Naive thymus-derived CD4-positive, alpha-beta T cell (primary cell): Measurements from ENCODE around the gene SUCNR1. TPM values are rescaled to one million over a fixed set of nuclear protein-coding genes. Genes with fewer than 3 reads are reported as not detected.
"Not testable (repeated sequence)": the region's sequence is repeated elsewhere in the genome, so short reads cannot be mapped to it uniquely, and the experiment has no call there.

Source experiments
- ATAC-seq: fragments of 150-1000 bp; cut with Tn5 transposase; 2 replicates; pipeline ENCODE4 v1.10.0; 2021; ENCODE audit warnings: mild to moderate bottlenecking, moderate library complexity
- CTCF ChIA-PET: fragments of 350-600 bp; sonication (Branson Sonifier 250); formaldehyde crosslinking; loops from one replicate; lab custom pipeline; 2021; ENCODE audit warnings: antibody characterized with exemption; lab: Charles Lee
- POLR2A ChIA-PET: fragments of 350-600 bp; sonication (Branson Sonifier 250); formaldehyde crosslinking; loops from one replicate; lab custom pipeline; 2021; ENCODE audit warnings: antibody characterized with exemption, inconsistent platforms; lab: Charles Lee
- DNase-seq, 9 donors: peaks; one replicate each; pipeline versions ENCODE4 v3.0.0 to v3.0.0-alpha.2; 2020 to 2022; ENCODE audit warnings: mixed read lengths in 1 of 9
- H3K27ac ChIP-seq: one replicate; pipeline ENCODE4 v1.7.0; 2013; ENCODE audit warnings: mild to moderate bottlenecking, low read depth, low read length, moderate library complexity
- H3K27me3 ChIP-seq, 2 donors: one replicate each; pipeline ENCODE4 v1.7.0; 2013; ENCODE audit warnings: low read length in 2 of 2, mild to moderate bottlenecking in 2 of 2, moderate library complexity in 2 of 2; ENCODE audit not compliant: control insufficient read depth in 2 of 2, insufficient read depth in 2 of 2
- H3K36me3 ChIP-seq, 3 experiments: 1 replicate in 2 of 3; 2 replicates in 1 of 3; pipeline ENCODE4 v1.7.0; 2013; ENCODE audit warnings: low read length in 3 of 3, mild to moderate bottlenecking in 3 of 3, moderate library complexity in 1 of 3; ENCODE audit not compliant: insufficient read depth in 3 of 3, control insufficient read depth in 2 of 3
- H3K4me1 ChIP-seq, 2 donors: one replicate each; pipeline ENCODE4 v1.7.0; 2013; ENCODE audit warnings: low read length in 2 of 2, mild to moderate bottlenecking in 2 of 2, moderate library complexity in 1 of 2; ENCODE audit not compliant: control insufficient read depth in 2 of 2, insufficient read depth in 2 of 2
- H3K4me3 ChIP-seq: 2 replicates; pipeline ENCODE4 v1.7.0; 2013; ENCODE audit warnings: mild to moderate bottlenecking, low read length
- H3K9me3 ChIP-seq, 3 experiments: 1 replicate in 2 of 3; 2 replicates in 1 of 3; pipeline ENCODE4 v1.7.0; 2013; ENCODE audit warnings: low read length in 3 of 3; ENCODE audit not compliant: control insufficient read depth in 2 of 3
- H3K27ac Mint-ChIP-seq, 9 donors: one replicate each; pipeline ENCODE4 v1.8.0; 2020 to 2022; ENCODE audit warnings: mixed read lengths in 9 of 9, mild to moderate bottlenecking in 8 of 9, moderate library complexity in 5 of 9, inconsistent platforms in 2 of 9
- H3K27me3 Mint-ChIP-seq, 5 donors: one replicate each; pipeline ENCODE4 v1.8.0; 2021 to 2022; ENCODE audit warnings: mixed read lengths in 5 of 5, mild to moderate bottlenecking in 1 of 5
- H3K36me3 Mint-ChIP-seq, 5 donors: one replicate each; pipeline ENCODE4 v1.8.0; 2020 to 2022; ENCODE audit warnings: mixed read lengths in 5 of 5, mild to moderate bottlenecking in 3 of 5, inconsistent platforms in 1 of 5
- H3K4me1 Mint-ChIP-seq, 7 donors: one replicate each; pipeline ENCODE4 v1.8.0; 2020 to 2022; ENCODE audit warnings: mixed read lengths in 7 of 7, mild to moderate bottlenecking in 3 of 7, inconsistent platforms in 1 of 7
- H3K4me3 Mint-ChIP-seq, 10 donors: one replicate each; pipeline ENCODE4 v1.8.0; 2020 to 2022; ENCODE audit warnings: mild to moderate bottlenecking in 10 of 10, mixed read lengths in 10 of 10, moderate library complexity in 6 of 10, inconsistent platforms in 2 of 10
- H3K9me3 Mint-ChIP-seq, 11 donors: one replicate each; pipeline ENCODE4 v1.8.0; 2020 to 2022; ENCODE audit warnings: mixed read lengths in 11 of 11, mild to moderate bottlenecking in 4 of 11, inconsistent platforms in 1 of 11, moderate library complexity in 1 of 11
- intact Hi-C, 2 donors: fragments of 100-400 bp; cut with micrococcal nuclease; formaldehyde crosslinking; loops; one replicate each; pipeline ENCODE4 v1.15.1; 2023
- polyA plus RNA-seq, 2 donors: library from polyadenylated mRNA; unstranded; fragments of 300-500 nt; fragmentation: Illumina TruSeq; gene quantifications; one replicate each; pipeline ENCODE4 v1.2.3, GENCODE V29; 2021
- total RNA-seq, 6 experiments: library from RNA in 5 of 6; stranded (reverse) in 5 of 6; gene quantifications; 1 replicate in 5 of 6; 2 replicates in 1 of 6; pipeline ENCODE4 v1.2.3 and lab custom pipeline; 2021 to 2026

SUCNR1 gene
- total and polyA plus RNA-seq, 7 experiments from 2014 or later = 0.12 TPM; not detected in 6

DNA sequence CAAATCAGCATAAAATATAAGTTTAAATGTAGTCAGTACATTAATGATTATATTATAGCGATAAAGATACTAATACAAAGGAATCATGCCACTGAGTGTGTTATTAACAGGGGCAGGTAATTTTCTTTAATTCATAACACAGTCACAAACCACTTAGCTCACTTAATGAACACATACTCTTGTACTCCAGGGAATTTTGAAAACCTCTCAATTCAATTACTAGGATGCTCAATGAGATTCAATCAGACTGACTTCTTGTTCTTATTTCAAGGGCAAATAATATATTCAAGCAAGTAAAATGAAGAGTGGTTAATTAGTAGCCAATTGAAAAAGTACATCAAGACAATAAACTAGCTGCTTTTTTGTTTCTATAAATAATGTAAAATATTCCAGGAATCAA lies 5.8 kb upstream of the SUCNR1 start:
- Histone ChIP-seq H3K9me3 (no peaks in the 10 kb centered on the region), H3K4me1 (no peaks in the 10 kb centered on the region), H3K27ac (no peak overlapping the region), H3K4me3 (no peak overlapping the region), H3K27me3 (no peaks in the 10 kb centered on the region), H3K36me3 (no peaks in the 10 kb centered on the region)
- Mint-ChIP-seq H3K4me3 (no peak overlapping the region), H3K9me3 (peaks cover 0 to 2% (median 0%) of the 10 kb centered on the region in 11 donors), H3K4me1 (peaks cover 0 to 11% (median 10%) of the 10 kb centered on the region in 7 donors), H3K27me3 (peaks cover 0 to 9% (median 0%) of the 10 kb centered on the region in 5 donors), H3K36me3 (no peaks in the 10 kb centered on the region), H3K27ac (no peak overlapping the region)
- intact Hi-C loops = no loop called here
- ATAC-seq (no peak), DNase-seq (no peak)
- CTCF ChIA-PET = interaction anchor here (0.6 kb wide), 1 partner anchor 551 kb away, joined by 6 read pairs; the partner anchor contains the start of gene GPR87
- POLR2A ChIA-PET = no interaction called here

DNA sequence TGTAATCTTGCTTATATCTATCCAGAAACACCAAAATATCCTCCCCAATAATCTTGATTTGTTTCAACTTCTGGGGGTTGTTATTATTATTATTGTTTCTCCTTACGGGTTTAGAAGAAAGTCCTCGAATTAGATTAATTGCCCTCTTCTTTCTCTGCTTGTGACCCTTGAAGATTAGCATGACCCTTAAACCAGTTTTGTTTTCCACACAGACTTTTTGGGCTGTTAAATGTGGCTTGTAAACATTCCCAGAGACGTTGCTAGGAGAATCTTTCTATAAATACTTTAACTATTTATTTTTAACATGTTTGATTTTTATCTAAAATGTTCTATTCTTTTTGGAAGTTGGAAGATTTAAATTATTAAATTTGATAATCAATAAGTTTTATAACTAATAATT lies 4.3 kb upstream of the SUCNR1 start:
- no peak overlapping the region for H3K4me3 Mint-ChIP-seq
- no peaks in the 10 kb centered on the region for H3K27me3 ChIP-seq
- no peak overlapping the region for H3K27ac ChIP-seq
- no peaks in the 10 kb centered on the region for H3K4me1 ChIP-seq
- intact Hi-C loops = no loop called here
- H3K27me3 Mint-ChIP-seq = peaks cover 0 to 9% (median 0%) of the 10 kb centered on the region in 5 donors
- no peaks in the 10 kb centered on the region for H3K9me3 ChIP-seq
- peaks cover 0 to 2% (median 0%) of the 10 kb centered on the region in 11 donors for H3K9me3 Mint-ChIP-seq
- no peak overlapping the region for H3K4me3 ChIP-seq
- ATAC-seq (no peak), DNase-seq (no peak)
- H3K36me3 Mint-ChIP-seq = no peaks in the 10 kb centered on the region
- CTCF ChIA-PET = no interaction called here
- H3K36me3 ChIP-seq = no peaks in the 10 kb centered on the region
- POLR2A ChIA-PET = no interaction called here
- H3K4me1 Mint-ChIP-seq = peaks cover 0 to 11% (median 10%) of the 10 kb centered on the region in 7 donors
- H3K27ac Mint-ChIP-seq = no peak overlapping the region

GRCh38 chr3:151871639-151872468 lies 1.6 kb upstream of the SUCNR1 start:
- no peak for DNase-seq
- POLR2A ChIA-PET = no interaction called here

DNA sequence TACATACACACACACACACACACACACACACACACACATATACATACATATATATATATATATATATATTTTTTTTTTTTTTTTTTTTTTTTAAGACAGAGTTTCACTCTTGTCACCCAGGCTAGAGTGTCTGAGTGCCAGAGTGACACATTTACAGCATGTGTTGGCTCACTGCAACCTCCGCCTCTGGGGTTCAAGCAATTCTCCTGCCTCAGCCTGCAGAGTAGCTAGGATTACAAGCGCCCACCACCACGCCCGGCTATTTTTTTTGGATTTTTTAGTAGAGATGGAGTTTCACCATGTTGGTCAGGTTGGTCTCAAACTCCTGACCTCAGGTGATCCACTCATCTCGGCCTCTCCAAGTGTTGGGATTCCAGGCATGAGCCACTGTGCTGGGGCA lies 636 bp downstream of the SUCNR1 start:
- ATAC-seq, CTCF ChIA-PET, H3K9me3 Mint-ChIP-seq, DNase-seq, H3K4me3 Mint-ChIP-seq, H3K36me3 ChIP-seq, H3K27ac Mint-ChIP-seq, H3K9me3 ChIP-seq, H3K4me1 ChIP-seq, intact Hi-C loops, H3K36me3 Mint-ChIP-seq, H3K27me3 Mint-ChIP-seq, H3K27me3 ChIP-seq, POLR2A ChIA-PET, H3K4me3 ChIP-seq, H3K27ac ChIP-seq: not testable (repeated sequence)
- peaks cover 4 to 16% (median 11%) of the 10 kb centered on the region in 7 donors for H3K4me1 Mint-ChIP-seq

More at GRCh38 chr3:151871639-151872468, 1.6 kb upstream of the SUCNR1 start:
- H3K36me3 ChIP-seq = no peaks in the 10 kb centered on the region
- Mint-ChIP-seq H3K36me3 (no peaks in the 10 kb centered on the region), H3K9me3 (no peaks in the 10 kb centered on the region), H3K4me1 (peaks cover 4 to 16% (median 11%) of the 10 kb centered on the region in 7 donors), H3K27me3 (peaks cover 0 to 11% (median 5%) of the 10 kb centered on the region in 5 donors), H3K4me3 (peak overlapping the region in 6 of 10 donors; percentile 11 to 67 (median 54)), H3K27ac (peak overlapping the region in 1 of 9 donors; percentile 16)
- no peaks in the 10 kb centered on the region for H3K4me1 ChIP-seq
- CTCF ChIA-PET = no interaction called here
- no peaks in the 10 kb centered on the region for H3K9me3 ChIP-seq
- intact Hi-C loops = no loop called here
- no peak overlapping the region for H3K27ac ChIP-seq
- peak; percentile 93 for ATAC-seq
- no peaks in the 10 kb centered on the region for H3K27me3 ChIP-seq
- H3K4me3 ChIP-seq = no peak overlapping the region

DNA sequence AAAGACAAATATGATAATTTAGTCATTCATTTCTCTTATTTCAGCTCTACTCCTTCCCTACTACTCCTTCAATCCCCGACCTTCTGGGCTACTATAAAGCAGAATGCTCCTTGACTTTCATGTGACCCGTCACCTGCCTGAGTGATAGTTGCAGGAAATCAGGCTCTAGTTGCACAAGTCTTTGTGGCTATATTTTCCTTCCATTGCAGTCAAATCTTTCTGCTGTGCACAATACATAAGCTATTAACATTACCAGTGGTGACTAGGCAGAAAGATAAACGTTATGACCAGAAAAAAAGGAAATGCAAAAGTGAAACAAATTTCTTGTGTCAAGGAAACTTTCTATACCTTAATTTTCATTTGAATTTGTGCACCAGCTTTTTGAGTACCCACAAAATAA lies 2.3 kb downstream of the SUCNR1 start:
- Histone ChIP-seq H3K4me3 (no peak overlapping the region), H3K4me1 (no peaks in the 10 kb centered on the region), H3K36me3 (no peaks in the 10 kb centered on the region), H3K27ac (no peak overlapping the region), H3K27me3 (no peaks in the 10 kb centered on the region), H3K9me3 (no peaks in the 10 kb centered on the region)
- peaks cover 8 to 21% (median 16%) of the 10 kb centered on the region in 7 donors for H3K4me1 Mint-ChIP-seq
- POLR2A ChIA-PET = interaction anchor here (0.6 kb wide), 1 partner anchor 1170 kb away, joined by 3 read pairs; no protein-coding TSS in a partner anchor
- CTCF ChIA-PET = no interaction called here
- H3K36me3 Mint-ChIP-seq = no peaks in the 10 kb centered on the region
- H3K27me3 Mint-ChIP-seq = peaks cover 0 to 9% (median 5%) of the 10 kb centered on the region in 5 donors
- no peak overlapping the region for H3K27ac Mint-ChIP-seq
- ATAC-seq (peak; percentile 39), DNase-seq (no peak)
- intact Hi-C loops = no loop called here
- H3K9me3 Mint-ChIP-seq = no peaks in the 10 kb centered on the region
- H3K4me3 Mint-ChIP-seq = peak overlapping the region in 1 of 10 donors; percentile 22

DNA sequence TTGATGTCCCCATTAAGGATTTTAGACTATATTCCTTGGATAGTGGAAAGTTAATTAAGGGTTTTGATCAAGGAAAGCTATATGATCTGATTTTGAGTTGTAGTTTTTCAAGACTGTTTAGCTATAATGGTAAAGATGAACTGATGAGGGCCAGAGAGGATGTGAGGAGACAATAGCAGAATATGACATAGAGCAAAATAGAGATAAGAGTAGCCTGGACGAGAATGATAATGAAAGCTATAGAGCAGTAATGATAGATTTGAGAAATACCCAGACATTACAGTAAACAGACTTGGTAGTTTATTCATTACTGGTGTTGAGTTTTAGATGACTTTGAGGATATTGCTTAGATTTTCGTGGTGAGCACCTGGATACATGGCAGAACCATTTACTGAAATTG lies 3.8 kb downstream of the SUCNR1 start:
- Mint-ChIP-seq H3K27ac (no peak overlapping the region), H3K4me1 (peaks cover 5 to 15% (median 7%) of the 10 kb centered on the region in 7 donors), H3K36me3 (no peaks in the 10 kb centered on the region), H3K27me3 (peaks cover 0 to 13% (median 5%) of the 10 kb centered on the region in 5 donors), H3K4me3 (no peak overlapping the region), H3K9me3 (no peaks in the 10 kb centered on the region)
- ChIA-PET CTCF (no interaction called here), POLR2A (no interaction called here)
- no peaks in the 10 kb centered on the region for H3K27me3 ChIP-seq
- H3K9me3 ChIP-seq = no peaks in the 10 kb centered on the region
- intact Hi-C loops = no loop called here
- H3K27ac ChIP-seq = no peak overlapping the region
- H3K36me3 ChIP-seq = no peaks in the 10 kb centered on the region
- H3K4me1 ChIP-seq = no peaks in the 10 kb centered on the region
- no peak for DNase-seq
- no peak for ATAC-seq
- no peak overlapping the region for H3K4me3 ChIP-seq
